Left renal cortex interstitium (tissue), 4 donors: Measurements from ENCODE around the gene BACH2. TPM values are rescaled to one million over a fixed set of nuclear protein-coding genes. Genes with fewer than 3 reads are reported as not detected.
"Not testable (repeated sequence)": the region's sequence is repeated elsewhere in the genome, so short reads cannot be mapped to it uniquely, and the experiment has no call there.

Source experiments
- DNase-seq, 4 donors: peaks; one replicate each; pipeline ENCODE4 v3.0.0-alpha.2; 2013; ENCODE audit warnings: low read depth in 4 of 4, low spot score in 2 of 4, missing footprints in 1 of 4
- polyA plus RNA-seq, 4 donors: library from polyadenylated mRNA; unstranded; fragments of 120-200 nt; gene quantifications; one replicate each; pipeline ENCODE4 v1.2.1, GENCODE V29; 2013; ENCODE audit not compliant: insufficient read length in 4 of 4

Gene BACH2
- polyA plus RNA-seq, 4 donors = 9.1 to 9.9 (median 9.5) TPM

GRCh38 chr6:90284236-90285041 lies 12.2 kb downstream of the BACH2 start:
- no peak for DNase-seq

GRCh38 chr6:90282265-90282664 lies 14.4 kb downstream of the BACH2 start:
- not testable (repeated sequence) for DNase-seq

GRCh38 chr6:90278129-90278528 lies 18.5 kb downstream of the BACH2 start:
- no peak for DNase-seq

- no peak for DNase-seq
These were observed 19.2 kb downstream of the BACH2 start for GRCh38 chr6:90277302-90278011.

GRCh38 chr6:90274451-90275030 lies 22.1 kb downstream of the BACH2 start:
- DNase-seq = no peak

GRCh38 chr6:90273863-90274262 lies 22.8 kb downstream of the BACH2 start:
- no peak for DNase-seq

GRCh38 chr6:90272895-90273294 lies 23.7 kb downstream of the BACH2 start:
- no peak for DNase-seq

GRCh38 chr6:90271831-90272230 lies 24.8 kb downstream of the BACH2 start:
- no peak for DNase-seq

GRCh38 chr6:90269334-90269733 lies 27.3 kb downstream of the BACH2 start:
- DNase-seq = no peak

- no peak for DNase-seq
These were observed 28.5 kb downstream of the BACH2 start for GRCh38 chr6:90268178-90268577.

- no peak for DNase-seq
These were observed 29.6 kb downstream of the BACH2 start for GRCh38 chr6:90266905-90267621.

GRCh38 chr6:90264561-90264960 lies 32.1 kb downstream of the BACH2 start:
- DNase-seq = no peak

GRCh38 chr6:90263633-90264032 lies 33.0 kb downstream of the BACH2 start:
- DNase-seq = no peak

GRCh38 chr6:90261801-90262200 lies 34.8 kb downstream of the BACH2 start:
- DNase-seq = no peak

- DNase-seq = no peak
These were observed 39.2 kb downstream of the BACH2 start for GRCh38 chr6:90257486-90257738.

GRCh38 chr6:90256698-90257485 lies 39.8 kb downstream of the BACH2 start:
- DNase-seq = no peak

GRCh38 chr6:90253631-90254030 lies 43.0 kb downstream of the BACH2 start:
- no peak for DNase-seq

GRCh38 chr6:90251295-90251992 lies 45.2 kb downstream of the BACH2 start:
- DNase-seq = no peak

GRCh38 chr6:90250405-90250804 lies 46.2 kb downstream of the BACH2 start:
- no peak for DNase-seq

- no peak for DNase-seq
These were observed 47.2 kb downstream of the BACH2 start for GRCh38 chr6:90249458-90249857.
